BLaER1 treated with 17β-estradiol and CSF1 and Interleukin-3, amounts not matched to agents 10 nM and 100 nM (cell line): Measurements from ENCODE around the gene PLOD3.

Experiments
- H3K27ac ChIP-seq, 11 experiments: shearing (Covaris generic); formaldehyde crosslinking; 2 replicates each; pipeline ENCODE4 v1.8.1; 2022
- H3K27me3 ChIP-seq, 11 experiments: shearing (Covaris generic); formaldehyde crosslinking; 2 replicates each; pipeline ENCODE4 v1.8.1; 2022
- H3K36me3 ChIP-seq, 11 experiments: shearing (Covaris generic); formaldehyde crosslinking; 2 replicates each; pipeline ENCODE4 v1.8.1; 2022
- H3K4me1 ChIP-seq, 10 experiments: shearing (Covaris generic); formaldehyde crosslinking; 2 replicates each; pipeline ENCODE4 v1.8.1; 2022
- H3K4me2 ChIP-seq, 11 experiments: shearing (Covaris generic); formaldehyde crosslinking; 2 replicates each; pipeline ENCODE4 v1.8.1; 2022
- H3K4me3 ChIP-seq, 10 experiments: shearing (Covaris generic); formaldehyde crosslinking; 2 replicates each; pipeline ENCODE4 v1.8.1; 2022
- H3K9ac ChIP-seq, 11 experiments: shearing (Covaris generic); formaldehyde crosslinking; 2 replicates each; pipeline ENCODE4 v1.8.1; 2022
- H3K9me3 ChIP-seq, 11 experiments: shearing (Covaris generic); formaldehyde crosslinking; replicated peaks in 1 of 11; 2 replicates each; pipeline ENCODE4 v1.8.1; 2022
- H4K20me1 ChIP-seq, 11 experiments: shearing (Covaris generic); formaldehyde crosslinking; 2 replicates each; pipeline ENCODE4 v1.8.1; 2022
- Cebpa-rat ChIP-seq, 11 experiments: shearing (Covaris generic); IDR thresholded peaks; 2 replicates each; pipeline ENCODE4 v1.8.1; 2022

Gene PLOD3

GRCh38 chr7:101160910-101161309 lies 56.5 kb downstream of the PLOD3 start:
- no peak overlapping the region for H3K9ac ChIP-seq
- H3K4me3 ChIP-seq = no peak overlapping the region
- peak overlapping the region in 8 of 11 experiments; percentile 89 to 100 (median 100); a peak in 15 of 22 replicates for H3K4me2 ChIP-seq
- no peaks in the 10 kb centered on the region for H3K9me3 ChIP-seq
- H4K20me1 ChIP-seq = peaks cover 0 to 63% (median 18%) of the 10 kb centered on the region in 11 experiments; a peak in 21 of 22 replicates
- H3K27me3 ChIP-seq = peaks cover 17 to 23% (median 19%) of the 10 kb centered on the region in 11 experiments
- TF ChIP-seq Cebpa-rat (IDR thresholded peaks at IDR 0.05) = no peak
- H3K36me3 ChIP-seq = peaks cover 23 to 44% (median 37%) of the 10 kb centered on the region in 11 experiments
- peaks cover 41 to 75% (median 70%) of the 10 kb centered on the region in 10 experiments for H3K4me1 ChIP-seq
- no peak overlapping the region for H3K27ac ChIP-seq

GRCh38 chr7:101159696-101160674 lies 57.4 kb downstream of the PLOD3 start:
- peaks cover 23 to 44% (median 37%) of the 10 kb centered on the region in 11 experiments for H3K36me3 ChIP-seq
- no peak overlapping the region for H3K27ac ChIP-seq
- no peak for TF ChIP-seq Cebpa-rat (IDR thresholded peaks at IDR 0.05)
- H3K4me1 ChIP-seq = peaks cover 45 to 76% (median 72%) of the 10 kb centered on the region in 10 experiments
- peaks cover 11 to 16% (median 13%) of the 10 kb centered on the region in 11 experiments; a peak in 21 of 22 replicates for H3K27me3 ChIP-seq
- H3K9ac ChIP-seq = 0 out of 22 replicates have a peak overlapping the region, but pooled peaks of 1 of the 11 experiments have one; percentile 13
- peak overlapping the region in 8 of 11 experiments; percentile 10 to 37 (median 28); a peak in 10 of 22 replicates for H3K4me2 ChIP-seq
- H3K4me3 ChIP-seq = no peak overlapping the region
- no peaks in the 10 kb centered on the region for H3K9me3 ChIP-seq
- H4K20me1 ChIP-seq = peaks cover 0 to 64% (median 14%) of the 10 kb centered on the region in 11 experiments; a peak in 21 of 22 replicates

- no peak for TF ChIP-seq Cebpa-rat (IDR thresholded peaks at IDR 0.05)
- Histone ChIP-seq H3K9ac (no peak overlapping the region; a peak in 2 of 22 replicates), H3K27ac (no peak overlapping the region), H4K20me1 (peaks cover 0 to 49% (median 0%) of the 10 kb centered on the region in 11 experiments; a peak in 6 of 22 replicates), H3K9me3 (no peaks in the 10 kb centered on the region), H3K36me3 (peaks cover 23 to 44% (median 37%) of the 10 kb centered on the region in 11 experiments), H3K4me1 (peaks cover 31 to 62% (median 56%) of the 10 kb centered on the region in 10 experiments), H3K27me3 (no peaks in the 10 kb centered on the region), H3K4me2 (peak overlapping the region in 4 of 11 experiments; percentile 90 to 99 (median 96); a peak in 3 of 22 replicates), H3K4me3 (no peak overlapping the region)
Observed at GRCh38 chr7:101156866-101157589, 60.4 kb downstream of the PLOD3 start.

GRCh38 chr7:101156277-101156676 lies 61.1 kb downstream of the PLOD3 start:
- Histone ChIP-seq H3K36me3 (peaks cover 23 to 44% (median 37%) of the 10 kb centered on the region in 11 experiments), H3K4me2 (peak overlapping the region; percentile 90 to 100 (median 97); a peak in 19 of 22 replicates), H3K9me3 (no peaks in the 10 kb centered on the region), H3K4me1 (peaks cover 27 to 55% (median 48%) of the 10 kb centered on the region in 10 experiments), H3K27ac (no peak overlapping the region), H3K27me3 (no peaks in the 10 kb centered on the region), H3K4me3 (0 out of 20 replicates have a peak overlapping the region, but pooled peaks of 1 of the 10 experiments have one; percentile 83), H3K9ac (peak overlapping the region in 1 of 11 experiments; percentile 85; a peak in 1 of 22 replicates), H4K20me1 (peaks cover 0 to 49% (median 0%) of the 10 kb centered on the region in 11 experiments; a peak in 6 of 22 replicates)
- TF ChIP-seq Cebpa-rat (IDR thresholded peaks at IDR 0.05) = no peak
